Measurements from ENCODE around the gene GRHL1. TPM values are rescaled to one million over a fixed set of nuclear protein-coding genes. Genes with fewer than 3 reads are reported as not detected.

The GRHL1 gene
- total and polyA plus RNA-seq, 2 of the 4 experiments (the other 2 are of a cell fraction), result 0.18 to 0.21 TPM

DNA sequence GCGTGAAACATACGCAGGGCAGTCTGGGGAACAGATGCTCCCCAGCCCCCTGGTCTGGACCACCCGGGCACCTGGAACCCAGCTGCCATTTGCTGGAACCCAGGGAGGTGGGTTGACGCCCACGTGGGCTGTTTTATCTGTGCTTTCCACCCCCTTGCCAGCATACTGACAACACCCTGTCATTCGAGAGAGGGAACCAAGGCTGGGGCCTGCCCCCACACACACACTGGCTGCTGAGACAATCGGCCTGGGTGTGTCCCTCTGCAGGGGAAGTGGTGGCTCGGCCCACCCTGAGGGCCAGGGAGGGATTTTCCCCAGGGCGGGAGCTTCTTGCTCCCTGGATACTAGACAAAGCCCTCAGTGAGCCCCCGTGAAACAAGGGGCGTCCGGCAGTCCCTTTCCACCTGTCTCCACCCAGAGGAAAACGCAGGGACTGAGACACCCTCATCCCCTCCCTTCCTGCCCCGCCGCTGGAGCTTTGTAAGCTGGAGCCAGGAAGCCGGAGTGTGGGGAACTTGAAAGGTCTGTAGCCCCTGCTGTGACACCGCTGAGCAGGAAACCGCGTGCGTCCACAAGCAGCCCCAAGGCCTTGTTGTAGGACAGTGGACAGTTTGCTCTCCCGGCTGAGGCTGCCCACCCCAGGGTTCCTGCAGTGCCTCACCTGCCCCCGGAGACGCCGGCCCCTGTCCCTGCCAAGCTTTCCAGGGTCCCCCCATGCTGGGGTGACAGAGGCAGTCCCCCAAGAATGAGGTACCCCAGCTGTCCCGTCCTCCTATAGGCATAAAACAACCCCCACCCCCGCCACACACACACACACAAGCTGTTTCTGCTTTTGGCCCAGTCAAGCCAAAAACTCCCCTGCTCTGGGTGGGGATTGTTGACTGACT lies 77.7 kb downstream of the GRHL1 start:
- BruUV-seq (replicated peaks), result no TSS peak
- DNase-seq, result no peak
- H3K9me1 ChIP-seq (ENCODE audit: insufficient read depth, low read length), result no peaks in the 10 kb centered on the region; the same call in 1 of the 2 replicates
- no peak overlapping the region for H3K18ac ChIP-seq (ENCODE audit: low read depth, low read length)
- no peak overlapping the region for H2BK15ac ChIP-seq (ENCODE audit: low read depth, low read length)
- 100% methylated on average over 2 of the region's 26 CpGs; no CpG with 5 or more reads in 1 of the 2 experiments for WGBS, 2 experiments (ENCODE audit: extremely low coverage in 2 of 2, insufficient read length in 1 of 2)
- no peak overlapping the region for H2BK20ac ChIP-seq (ENCODE audit: low read depth, low read length)
- no peak overlapping the region for H2BK120ac ChIP-seq (ENCODE audit: low read depth, low read length)
- H3K23ac ChIP-seq (ENCODE audit: low read depth, low read length), result no peak overlapping the region
- no peak overlapping the region for H2BK5ac ChIP-seq (ENCODE audit: low read depth, low read length, poor library complexity, severe bottlenecking)
- H3K56ac ChIP-seq (ENCODE audit: extremely low read depth, insufficient read depth, low read length), result no peak overlapping the region
- H2AFZ ChIP-seq (replicated peaks; ENCODE audit: low read length, poor library complexity), result peak overlapping the region; percentile 28
- H3K4ac ChIP-seq (ENCODE audit: low read depth, low read length), result no peak overlapping the region; the same call in 1 of the 2 replicates
- no peaks in the 10 kb centered on the region for H3K27me3 ChIP-seq (ENCODE audit: control insufficient read depth, insufficient read depth, low read length)
- H4K5ac ChIP-seq (ENCODE audit: low read depth, low read length), result no peak overlapping the region
- dilution Hi-C loops (cut with HindIII; ENCODE audit: low sequenced_read_pairs, unreplicated experiment) (no loop called here), intact Hi-C loops (cut with micrococcal nuclease) (no loop called here), in situ Hi-C loops (cut with MboI; ENCODE audit: low sequenced_read_pairs) (no loop called here)
- no peaks in the 10 kb centered on the region for H3K79me1 ChIP-seq (ENCODE audit: low read depth in 1 of 2, low read length in 2 of 2)
- H4K8ac ChIP-seq (ENCODE audit: low read depth in 2 of 2, low read length in 2 of 2), result no peak overlapping the region
- no peak overlapping the region for H3K9ac ChIP-seq (ENCODE audit: low read depth, low read length)
- H3K4me3 ChIP-seq (ENCODE audit: insufficient read depth, low read depth, low read length), result no peak overlapping the region
- H2AK9ac ChIP-seq (replicated peaks; ENCODE audit: low read depth, low read length, poor library complexity), result peak overlapping the region; percentile 52
- no peak overlapping the region for H4K91ac ChIP-seq (ENCODE audit: insufficient read depth, low read depth, low read length)
- ChIA-PET CTCF (no interaction called here), POLR2A (ENCODE audit: unreplicated experiment) (no interaction called here)
- H3K27ac ChIP-seq (ENCODE audit: insufficient read depth, low read length), result no peak overlapping the region
- H3K9me3 ChIP-seq (ENCODE audit: control insufficient read depth, insufficient read depth, low read length), result peaks cover 2% of the 10 kb centered on the region; the same call in 1 of the 2 replicates
- H4K20me1 ChIP-seq (ENCODE audit: insufficient read depth, low read length), result no peaks in the 10 kb centered on the region
- H3K14ac ChIP-seq (replicated peaks; ENCODE audit: low read depth, low read length), result no peak overlapping the region
- H3K4me2 ChIP-seq (ENCODE audit: low read depth, low read length), result no peak overlapping the region
- TF ChIP-seq BHLHE40 (IDR thresholded peaks at IDR 0.05; ENCODE audit: low read depth, low read length) (no peak), MAZ (IDR thresholded peaks at IDR 0.05; ENCODE audit: borderline replicate concordance, low read depth, low read length) (no peak), MAFK (IDR thresholded peaks at IDR 0.05; ENCODE audit: low read depth, low read length) (no peak)
- ATAC-seq (ENCODE audit: low read depth), result no peak
- no peaks in the 10 kb centered on the region; the same call in 1 of the 2 replicates for H3K4me1 ChIP-seq (ENCODE audit: control insufficient read depth, insufficient read depth, low read length)
- H2AK5ac ChIP-seq (ENCODE audit: low read depth, low read length), result no peak overlapping the region; the same call in 1 of the 2 replicates
- H3K36me3 ChIP-seq (ENCODE audit: control insufficient read depth, insufficient read depth, low read length), result no peaks in the 10 kb centered on the region

Data from IMR-90 (cell line).